ENCODE results near the gene DDR2.
A peak's percentile ranks its signal among the peaks of the same experiment; 100 is the strongest.
"Not testable (repeated sequence)": the region's sequence is repeated elsewhere in the genome, so short reads cannot be mapped to it uniquely, and the experiment has no call there.

Gene DDR2

DNA sequence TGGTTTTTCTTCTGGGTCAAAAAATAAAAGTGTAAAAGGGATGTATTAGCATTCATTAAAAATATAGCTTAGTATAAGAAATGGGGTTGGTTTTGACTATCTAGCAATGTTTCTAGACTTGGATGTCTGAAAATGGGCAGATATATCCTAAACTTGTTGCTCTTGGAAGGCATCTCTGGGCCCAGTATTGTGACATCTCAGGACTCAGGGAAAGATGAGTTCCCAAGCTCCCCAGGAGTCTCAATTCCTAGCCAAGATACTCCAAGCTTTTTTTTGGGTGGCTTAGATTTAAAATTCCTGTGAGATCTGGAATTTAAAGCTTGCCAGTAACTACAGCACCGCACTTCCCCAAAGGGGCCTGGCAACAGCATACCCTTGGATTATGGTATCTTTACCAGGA, 146.8 kb downstream of the DDR2 start:
- no peak for DNase-seq (ENCODE audit: low spot score)

DNA sequence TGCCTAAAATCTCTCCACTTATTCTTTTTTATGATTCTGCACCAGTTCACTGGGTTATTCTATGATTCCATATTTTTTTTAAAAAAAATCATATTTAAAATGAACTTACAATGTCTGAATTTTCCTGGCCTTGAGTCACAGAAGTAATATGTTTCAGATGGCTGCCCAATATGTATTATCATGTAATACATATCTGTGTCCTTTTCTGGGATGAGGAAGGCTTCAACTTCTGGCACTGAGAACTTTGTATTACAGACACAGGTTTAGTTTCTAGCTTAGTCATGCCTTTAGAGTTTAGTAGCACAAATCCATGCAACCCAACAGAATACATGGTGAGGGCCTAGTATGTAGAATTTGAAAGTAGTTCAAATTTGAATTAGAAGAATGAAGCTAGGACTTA, 150.4 kb downstream of the DDR2 start:
- no peak for DNase-seq (ENCODE audit: low spot score)

DNA sequence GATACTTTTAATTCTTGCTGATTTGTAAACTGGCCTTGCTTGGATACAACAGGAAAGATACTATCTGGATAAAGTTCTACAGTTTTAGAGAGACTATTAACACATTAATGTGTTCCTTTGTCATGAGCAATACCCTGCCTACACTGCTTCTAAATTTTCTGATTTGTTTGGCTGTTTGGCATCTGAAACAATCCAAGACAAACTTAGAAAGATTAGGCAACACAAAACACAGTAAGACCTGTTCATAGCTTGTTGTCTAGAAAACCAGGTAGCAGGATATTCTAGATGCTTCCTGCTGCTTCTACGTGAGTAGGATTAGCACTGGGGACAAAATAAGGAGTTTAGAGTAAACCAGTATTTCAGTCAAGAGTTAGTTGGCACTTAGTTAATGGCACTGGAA, 152.7 kb downstream of the DDR2 start:
- not testable (repeated sequence) for DNase-seq (ENCODE audit: low spot score)

DNA sequence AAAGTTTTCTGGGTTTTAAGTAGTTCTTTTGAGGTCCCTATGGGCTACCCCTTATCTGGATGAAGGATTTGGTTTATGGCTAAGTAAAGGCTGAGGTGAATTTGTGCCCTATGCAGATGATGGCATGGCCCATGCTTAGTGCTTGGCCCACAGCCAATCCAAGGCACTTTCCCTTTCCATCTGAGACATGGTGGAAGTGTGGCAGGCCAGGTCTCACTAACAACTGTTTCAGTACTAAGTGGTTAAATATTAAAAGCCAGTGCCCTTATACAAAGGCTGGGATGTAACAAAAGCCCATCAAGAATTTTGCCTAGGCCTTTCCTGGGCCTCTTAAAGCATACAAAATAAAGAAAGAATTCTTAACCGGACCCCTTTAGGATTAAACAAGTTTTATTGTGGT, 156.5 kb downstream of the DDR2 start:
- DNase-seq (ENCODE audit: low spot score), result not testable (repeated sequence)

DNA sequence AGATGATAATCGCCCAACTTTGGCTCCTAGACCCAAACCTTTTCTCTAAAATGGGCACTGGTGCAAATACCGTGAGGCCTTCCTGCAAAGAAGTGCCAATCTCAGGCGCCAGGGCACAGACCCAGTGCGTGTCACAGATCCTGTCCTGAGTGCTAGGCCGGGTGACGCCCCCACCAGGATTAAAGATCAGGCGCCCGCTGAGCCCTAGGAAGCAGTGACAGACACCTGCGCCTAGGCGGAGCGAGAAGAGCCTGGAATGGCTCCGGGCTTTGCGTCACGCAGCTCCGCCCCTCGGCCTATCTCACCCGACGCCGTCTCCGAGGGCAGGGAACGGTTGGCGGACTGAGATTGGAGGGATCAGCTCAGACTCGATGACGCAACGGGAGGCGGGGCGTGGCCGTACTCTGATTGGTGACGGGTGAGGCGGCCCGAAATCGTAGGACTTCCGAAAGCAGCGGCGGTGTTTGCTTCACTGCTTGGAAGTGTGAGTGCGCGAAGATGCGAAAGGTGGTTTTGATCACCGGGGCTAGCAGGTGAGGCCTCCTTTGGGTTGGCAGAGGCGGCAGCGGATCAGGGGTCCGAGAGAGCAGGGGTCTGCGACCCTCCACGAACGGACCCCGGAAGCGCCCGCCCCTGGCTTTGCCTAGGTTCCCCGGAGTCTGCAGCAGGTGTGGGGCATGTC, 158.2 kb downstream of the DDR2 start, which contains the start of gene HSD17B7:
Gene HSD17B7 (plus strand): TSS at position 400 of the 682 bp plus-strand sequence. CDS start 99 bp downstream, at position 499.
- peak; percentile 85 for DNase-seq (ENCODE audit: low spot score)

DNA sequence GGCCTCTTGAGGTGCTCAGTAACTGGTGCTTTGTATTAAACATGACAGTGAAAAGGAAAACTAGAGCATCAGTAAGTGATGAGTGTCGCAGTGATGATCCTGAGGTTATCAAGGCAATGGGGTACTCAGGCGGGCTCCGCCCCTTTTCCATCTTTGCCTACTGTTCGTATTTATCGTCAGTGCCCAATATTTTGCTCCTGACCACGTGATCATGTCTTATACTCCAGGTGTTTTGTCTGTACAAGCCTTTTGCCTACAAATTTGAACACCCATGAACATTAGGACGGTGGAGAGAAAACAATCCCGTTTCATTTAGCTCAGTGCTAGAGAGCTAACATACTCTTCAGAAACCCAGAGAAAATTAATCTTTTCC, 158.7 kb downstream of the DDR2 start:
- DNase-seq (ENCODE audit: low spot score), result peak; percentile 49

DNA sequence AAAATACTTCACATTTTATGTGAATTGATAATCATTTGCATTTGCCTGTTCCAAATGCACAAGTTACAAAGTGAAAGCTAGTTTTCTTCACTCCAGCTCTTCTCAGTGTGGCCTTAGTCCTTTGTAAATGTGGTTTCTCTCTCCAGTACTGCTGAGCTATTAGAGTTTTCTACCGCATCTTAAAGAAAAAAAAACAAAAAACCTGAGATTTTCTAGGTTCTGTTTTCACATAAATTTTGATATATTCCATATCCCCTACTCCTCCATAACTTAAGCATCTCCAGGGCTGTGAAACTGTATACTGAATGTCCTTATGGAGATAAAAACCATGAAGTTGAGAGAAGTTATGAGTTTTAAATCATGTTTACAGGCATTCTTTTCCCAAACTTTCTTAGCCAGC, 162.0 kb downstream of the DDR2 start:
- not testable (repeated sequence) for DNase-seq (ENCODE audit: low spot score)

DNA sequence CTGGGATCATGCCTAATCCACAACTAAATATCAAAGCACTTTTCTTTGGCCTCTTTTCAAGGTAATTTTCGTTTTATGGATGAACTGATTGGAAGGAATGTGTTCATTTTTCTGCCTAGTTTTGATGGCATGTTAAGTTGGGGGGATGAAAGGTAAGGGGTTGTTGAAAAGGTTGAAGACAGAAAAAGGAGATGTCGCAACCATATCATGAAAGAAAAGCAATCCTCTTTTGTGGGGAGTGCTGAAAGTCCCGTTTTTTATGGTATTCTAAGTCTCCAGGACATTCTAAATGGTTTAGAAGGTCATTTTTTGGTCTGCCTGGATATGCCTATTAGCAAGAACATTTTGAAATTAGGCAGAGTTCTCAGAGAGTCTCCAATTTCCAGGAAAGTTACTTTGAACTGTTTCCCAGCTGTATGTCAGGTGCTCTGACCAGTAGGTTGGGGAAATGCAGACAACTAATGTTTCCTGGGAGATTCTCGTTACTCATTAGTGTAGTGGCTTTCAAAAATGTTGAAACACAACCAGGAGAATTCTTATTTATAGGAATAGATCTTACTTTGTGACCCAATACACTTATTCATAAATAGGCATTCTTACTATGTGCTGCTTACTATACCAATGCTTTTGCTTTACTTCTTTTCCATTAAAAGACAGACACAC, 164.5 kb downstream of the DDR2 start:
- not testable (repeated sequence) for DNase-seq (ENCODE audit: low spot score)

DNA sequence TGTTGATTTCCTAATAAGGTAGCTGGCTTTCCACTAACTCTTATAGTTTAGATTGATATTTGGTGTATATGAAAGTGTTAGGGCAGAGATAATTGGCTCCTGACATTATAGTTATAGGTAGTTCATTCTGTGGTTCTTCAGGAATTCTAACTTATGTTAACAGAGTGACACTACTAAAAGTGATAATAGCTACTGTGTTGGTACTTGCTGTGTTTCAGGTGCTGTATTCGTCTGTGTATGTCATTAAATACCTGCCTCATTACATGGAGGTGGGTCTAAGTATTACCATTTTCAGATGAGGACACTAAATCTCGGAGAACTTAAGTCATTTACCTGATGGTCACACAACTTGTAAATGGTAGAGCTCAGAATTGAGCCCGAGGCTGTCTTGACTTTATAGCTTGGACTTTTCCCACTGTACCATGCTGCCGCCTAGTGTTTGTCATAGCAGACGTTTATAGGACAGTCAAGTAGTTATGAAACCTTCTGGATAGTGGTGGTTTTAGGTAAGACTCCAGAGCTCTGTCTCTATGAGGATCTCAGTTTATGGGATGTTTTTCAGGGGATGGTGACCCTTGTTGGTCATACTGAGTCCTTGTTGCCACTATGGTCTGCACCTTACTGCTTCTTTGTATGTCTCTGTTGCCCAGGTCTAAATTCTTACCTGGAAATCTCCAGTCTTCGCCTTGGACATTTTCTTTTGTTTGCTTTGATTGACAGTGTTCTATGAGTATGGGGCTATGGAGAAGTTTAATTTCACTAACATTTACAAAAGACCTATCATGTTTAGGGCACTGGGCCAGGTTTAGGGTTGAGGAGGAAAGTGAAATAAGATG, 167.9 kb downstream of the DDR2 start:
- DNase-seq (ENCODE audit: low spot score), result peak; percentile 82

DNA sequence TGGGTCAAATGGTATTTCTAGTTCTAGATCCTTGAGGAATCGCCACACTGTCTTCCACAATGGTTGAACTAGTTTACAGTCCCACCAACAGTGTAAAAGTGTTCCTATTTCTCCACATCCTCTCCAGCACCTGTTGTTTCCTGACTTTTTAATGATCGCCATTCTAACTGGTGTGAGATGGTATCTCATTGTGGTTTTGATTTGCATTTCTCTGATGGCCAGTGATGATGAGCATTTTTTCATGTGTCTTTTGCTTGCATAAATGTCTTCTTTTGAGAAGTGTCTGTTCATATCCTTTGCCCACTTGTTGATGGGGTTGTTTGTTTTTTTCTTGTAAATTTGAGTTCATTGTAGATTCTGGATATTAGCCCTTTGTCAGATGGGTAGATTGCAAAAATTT, 175.2 kb downstream of the DDR2 start:
- DNase-seq (ENCODE audit: low spot score), result not testable (repeated sequence)

DNA sequence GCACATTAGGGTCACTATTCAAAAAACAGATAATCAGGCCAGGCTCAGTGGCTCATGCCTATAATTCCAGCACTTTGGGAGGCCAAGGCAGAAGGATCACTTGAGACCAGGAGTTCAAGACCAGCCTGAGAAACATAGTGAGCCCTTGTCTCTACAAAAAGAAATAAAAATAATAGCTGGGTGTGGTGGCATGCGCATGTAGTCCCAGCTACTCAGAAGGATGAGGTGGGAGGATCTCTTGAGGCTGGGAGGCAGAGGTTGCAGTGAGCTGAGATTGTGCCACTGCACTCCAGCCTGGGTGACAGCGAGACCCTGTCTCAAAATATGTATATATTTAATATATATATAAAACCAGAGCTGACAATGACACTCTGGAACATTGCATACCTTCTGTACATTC, 180.1 kb downstream of the DDR2 start:
- not testable (repeated sequence) for DNase-seq (ENCODE audit: low spot score)

DNA sequence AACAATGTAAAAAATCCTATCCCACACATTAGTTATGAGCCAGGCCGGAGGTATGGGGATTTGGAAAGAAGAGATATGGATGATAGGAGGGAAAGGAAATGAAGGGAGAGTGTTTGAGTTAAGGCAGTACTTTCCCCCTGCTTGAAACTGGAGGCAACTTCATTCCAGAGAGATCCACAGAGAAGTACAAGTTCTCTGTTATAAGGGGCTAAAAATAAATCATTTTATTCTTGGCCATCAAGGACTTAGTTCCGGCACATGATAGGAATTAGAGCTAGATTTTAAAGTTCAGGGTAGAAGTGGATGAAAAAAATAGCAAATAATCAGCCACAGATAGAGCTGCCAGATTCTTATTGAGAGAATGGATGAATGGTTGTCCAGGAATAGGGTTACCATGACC, 185.9 kb downstream of the DDR2 start:
- DNase-seq (ENCODE audit: low spot score), result not testable (repeated sequence)

DNA sequence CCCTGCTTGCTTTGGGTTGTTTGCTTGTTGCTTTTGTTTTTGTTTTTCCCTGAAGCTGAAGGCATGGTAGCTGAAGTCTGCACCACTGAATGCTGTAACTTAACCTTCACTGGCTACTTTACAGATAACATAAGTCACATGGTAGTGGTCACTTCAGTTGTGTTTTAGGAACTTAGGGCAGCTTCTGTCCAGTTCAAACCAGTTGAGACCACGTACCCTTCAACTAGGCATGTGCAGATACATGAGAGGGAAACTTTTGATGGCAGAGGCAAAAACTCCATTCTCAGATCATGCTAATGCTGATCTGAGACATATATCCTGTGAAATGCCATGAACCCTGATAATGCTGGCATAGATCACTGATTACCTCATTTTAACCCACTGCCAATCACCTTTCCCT, 186.4 kb downstream of the DDR2 start:
- DNase-seq (ENCODE audit: low spot score), result not testable (repeated sequence)

DNA sequence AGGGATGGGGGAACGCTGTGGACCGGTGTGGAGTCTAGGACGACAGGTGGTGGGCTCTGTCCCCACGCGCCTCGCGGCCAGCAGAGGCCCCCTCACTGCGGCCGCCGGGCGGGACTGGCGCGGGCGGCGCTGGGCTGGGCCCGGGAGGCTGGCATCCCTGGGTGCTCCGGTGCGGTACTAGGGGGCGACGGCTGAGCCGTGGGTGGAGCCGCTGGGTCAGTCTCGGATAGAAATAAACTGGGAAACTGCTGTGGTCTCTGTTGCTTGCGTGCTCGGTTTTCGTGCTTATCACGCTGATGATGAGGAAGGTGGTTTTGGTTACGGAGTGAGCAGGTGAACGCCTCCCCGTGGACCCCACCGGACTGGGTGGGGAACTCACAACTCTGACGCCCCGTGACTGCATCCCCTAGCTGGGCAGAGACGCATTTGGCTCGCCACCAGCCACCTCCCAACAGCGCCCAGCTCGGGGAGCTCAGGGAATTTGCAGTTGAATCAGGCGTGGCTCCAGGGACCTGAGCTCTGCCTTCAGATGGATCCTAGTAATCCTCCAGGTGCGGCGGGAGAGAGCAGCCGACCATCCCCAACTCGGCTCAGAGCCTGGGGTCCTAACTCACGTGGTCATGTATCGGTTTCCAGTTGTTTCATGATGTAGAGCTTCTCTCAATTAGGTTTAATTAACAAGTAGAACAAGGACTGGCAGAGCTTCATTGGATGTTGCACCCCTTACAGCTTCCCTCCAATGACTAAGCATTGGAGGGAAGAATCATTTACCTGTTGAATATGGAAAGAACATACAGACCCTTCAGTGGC, 190.3 kb downstream of the DDR2 start:
- no peak for DNase-seq (ENCODE audit: low spot score)

DNA sequence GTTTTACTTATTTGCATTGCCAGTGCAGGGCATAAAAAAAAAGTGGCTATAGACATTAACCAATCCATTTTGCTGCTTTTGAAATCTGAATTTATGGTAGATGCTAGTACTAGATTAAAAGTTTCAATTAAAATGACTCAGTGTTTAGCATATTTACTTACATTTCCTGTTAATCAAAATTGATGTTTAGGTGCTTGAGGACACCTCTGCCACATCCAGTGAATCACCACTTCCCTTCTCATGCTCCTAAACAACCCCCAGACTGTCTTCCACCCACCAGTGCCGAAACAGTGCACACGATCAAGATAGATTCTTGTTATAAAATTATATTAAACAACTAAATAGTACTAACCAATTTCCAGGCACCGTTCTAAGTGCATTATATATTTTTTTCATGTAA, 191.0 kb downstream of the DDR2 start:
- no peak for DNase-seq (ENCODE audit: low spot score)

DNA sequence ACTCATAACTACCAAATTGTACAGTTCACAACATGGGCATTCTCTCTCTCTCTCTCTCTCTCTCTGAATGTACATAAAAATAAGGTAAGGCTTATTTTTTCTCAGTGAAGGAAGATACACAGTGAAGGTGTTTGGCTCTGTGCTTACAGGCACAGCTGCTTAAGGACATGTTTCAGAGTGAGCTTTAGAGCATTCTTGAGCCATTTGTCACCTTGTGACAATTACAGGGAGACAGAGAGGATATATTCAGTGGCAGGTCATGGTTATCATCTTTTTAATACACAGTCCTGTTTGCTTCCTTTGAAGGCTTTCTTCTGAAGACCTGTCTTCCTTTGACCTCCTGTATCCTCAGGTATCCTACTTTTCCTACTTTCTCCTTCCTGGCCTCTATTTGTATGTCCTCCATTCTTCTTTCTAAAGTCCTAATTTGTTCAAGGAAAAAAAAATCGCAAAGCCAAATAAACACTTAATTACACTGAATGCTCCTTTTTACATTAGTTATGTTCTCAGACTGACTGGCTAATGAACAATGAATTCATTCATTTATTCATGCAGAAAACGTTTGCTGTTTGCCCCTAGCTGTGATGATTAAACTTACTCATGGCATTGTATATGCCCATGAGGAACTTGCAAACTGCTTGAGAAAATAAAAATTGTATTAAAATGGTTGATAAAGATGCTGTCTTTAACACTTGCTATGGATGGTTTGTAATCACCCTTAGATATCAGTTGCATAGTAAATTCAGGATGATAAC, 191.7 kb downstream of the DDR2 start:
- DNase-seq (ENCODE audit: low spot score), result no peak

DNA sequence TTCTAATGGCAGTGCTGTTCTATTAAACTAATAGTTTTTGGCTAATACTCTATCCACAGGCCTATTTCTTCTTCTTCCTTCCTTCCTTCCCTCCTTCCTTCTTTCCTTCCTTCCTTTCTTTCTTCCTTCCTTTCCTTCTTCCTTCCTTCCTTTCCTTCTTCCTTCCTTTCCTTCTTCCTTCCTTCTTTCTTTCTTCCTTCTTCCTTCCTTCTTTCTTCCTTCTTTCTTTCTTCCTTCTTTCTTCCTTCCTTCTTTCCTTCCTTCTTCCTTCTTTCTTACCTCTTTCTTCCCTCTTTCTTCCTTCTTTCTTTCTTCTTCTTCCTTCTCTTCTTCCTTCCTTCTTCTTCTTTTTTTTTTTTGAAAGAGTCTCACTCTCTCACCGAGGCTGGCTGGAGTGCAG, 197.0 kb downstream of the DDR2 start:
- DNase-seq (ENCODE audit: low spot score), result no peak

DNA sequence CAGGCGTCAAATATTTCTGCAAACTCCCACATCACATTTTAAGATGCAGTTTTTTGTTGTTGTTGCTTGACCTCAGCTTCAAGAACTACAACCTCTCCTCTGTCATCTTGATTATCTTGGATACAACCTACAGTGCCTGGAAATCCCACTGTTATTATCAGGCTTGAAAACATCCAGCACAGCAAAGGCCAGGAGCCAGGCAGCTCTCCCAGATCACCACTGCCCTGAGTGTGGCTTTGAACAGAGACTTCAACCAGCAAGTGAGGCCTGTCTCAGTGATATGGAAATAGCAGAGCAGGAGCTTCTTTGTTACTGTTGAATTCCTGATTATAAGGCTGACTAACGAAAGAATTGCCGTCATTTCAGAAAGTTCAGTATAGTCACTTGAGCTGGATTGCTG, 200.2 kb downstream of the DDR2 start:
- no peak for DNase-seq (ENCODE audit: low spot score)

DNA sequence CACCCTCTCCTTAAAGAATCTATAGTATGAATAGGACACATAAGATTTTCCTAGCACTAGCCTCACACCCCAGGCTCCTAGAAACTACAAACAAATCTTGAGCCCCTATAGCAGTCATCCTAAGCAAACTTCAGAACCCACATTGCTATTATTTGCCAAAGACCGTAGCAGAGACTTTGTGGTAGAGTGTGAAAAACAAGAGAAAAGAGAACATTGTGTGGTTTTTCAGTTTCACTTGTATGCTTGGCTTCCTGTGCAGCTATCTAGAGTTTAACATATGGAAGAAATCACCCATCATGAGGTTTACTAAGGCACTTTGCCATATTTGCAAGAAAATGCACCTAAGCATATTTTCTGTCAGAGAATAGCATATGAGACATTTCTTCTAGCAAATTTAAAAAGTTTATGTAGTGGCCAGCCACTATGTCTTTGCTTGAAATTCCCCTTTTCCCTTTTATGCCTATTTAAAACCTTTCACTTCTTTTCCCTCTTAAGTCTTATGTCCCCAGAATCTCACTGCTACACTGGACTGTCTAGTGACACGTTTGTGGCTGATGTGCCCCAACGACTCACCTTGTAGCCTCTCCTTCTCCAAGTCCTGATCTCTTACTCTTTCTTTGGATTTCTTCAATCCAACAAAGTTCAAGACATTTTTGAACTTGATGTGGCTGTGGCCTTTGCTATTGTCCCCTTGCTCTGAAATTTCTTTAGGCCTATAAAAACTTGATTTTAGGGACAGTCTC, 203.1 kb downstream of the DDR2 start:
- DNase-seq (ENCODE audit: low spot score), result no peak
